HepG2 (cell line): ENCODE results near the gene RIPK3. TPM values are rescaled to one million over a fixed set of nuclear protein-coding genes. Genes with fewer than 3 reads are reported as not detected.

Source experiments
- CEBPZ ChIP-seq: IDR thresholded peaks from 2 replicates; pipeline ENCODE4 v1.6.1; 2012; ENCODE audit warnings: low read length, improper control_type of control experiment
- GABPB1 ChIP-seq: IDR thresholded peaks from 2 replicates; pipeline ENCODE4 v1.6.1; 2016; ENCODE audit warnings: mild to moderate bottlenecking, missing genetic modification reagents, moderate library complexity, missing compliant biosample characterization
- HDAC1 ChIP-seq: sonication (generic); formaldehyde crosslinking; IDR thresholded peaks from 2 replicates; pipeline ENCODE4 v1.5.1; 2020; ENCODE audit warnings: mild to moderate bottlenecking, missing genetic modification reagents
- HNRNPLL ChIP-seq: fragments of 200-400 bp; formaldehyde crosslinking; IDR thresholded peaks from 2 replicates; pipeline ENCODE4 v1.6.1; 2017; ENCODE audit warnings: mild to moderate bottlenecking, low read depth, low read length; ENCODE audit not compliant: poor library complexity, severe bottlenecking
- KLF15 ChIP-seq: sonication (generic); formaldehyde crosslinking; IDR thresholded peaks from 2 replicates; pipeline ENCODE4 v1.8.1; 2023; ENCODE audit warnings: borderline replicate concordance, mild to moderate bottlenecking, inconsistent platforms, missing genetic modification reagents, mixed read lengths
- NFIB ChIP-seq: sonication (generic); formaldehyde crosslinking; IDR thresholded peaks from 2 replicates; pipeline ENCODE4 v1.9.0; 2021; ENCODE audit warnings: missing genetic modification reagents, mild to moderate bottlenecking, borderline replicate concordance
- PAWR ChIP-seq: sonication (generic); formaldehyde crosslinking; IDR thresholded peaks from 2 replicates; pipeline ENCODE4 v1.4.0; 2020; ENCODE audit warnings: missing genetic modification reagents, mild to moderate bottlenecking, borderline replicate concordance
- SATB2 ChIP-seq: sonication (generic); formaldehyde crosslinking; IDR thresholded peaks from 2 replicates; pipeline ENCODE4 v1.5.0; 2020; ENCODE audit warnings: missing genetic modification reagents
- SMARCC2 ChIP-seq: fragments of 450-650 bp; IDR thresholded peaks from 2 replicates; pipeline ENCODE4 v1.6.1; 2017; ENCODE audit warnings: antibody characterized with exemption, mild to moderate bottlenecking
- SOX6 ChIP-seq, 2 experiments: fragments of 450-650 bp in 1 of 2; sonication (generic) in 1 of 2; formaldehyde crosslinking in 1 of 2; IDR thresholded peaks; 2 replicates each; pipeline versions ENCODE4 v1.4.0 to v1.6.1; 2017 to 2020; ENCODE audit warnings: antibody characterized with exemption in 1 of 2, mild to moderate bottlenecking in 1 of 2, missing genetic modification reagents in 1 of 2
- SRSF1 ChIP-seq: fragments of 200-400 bp; formaldehyde crosslinking; optimal IDR thresholded peaks from 2 replicates; pipeline ENCODE3; 2017; ENCODE audit warnings: mild to moderate bottlenecking, low read depth, low read length, moderate library complexity
- WIZ ChIP-seq: sonication (generic); formaldehyde crosslinking; IDR thresholded peaks from 2 replicates; pipeline ENCODE4 v1.5.1; 2020; ENCODE audit warnings: mild to moderate bottlenecking, missing genetic modification reagents
- ZBTB42 ChIP-seq: sonication (generic); formaldehyde crosslinking; IDR thresholded peaks from 2 replicates; pipeline ENCODE4 v1.5.0; 2020; ENCODE audit warnings: mild to moderate bottlenecking, missing genetic modification reagents
- ZBTB8A ChIP-seq: sonication (generic); formaldehyde crosslinking; IDR thresholded peaks from 2 replicates; pipeline ENCODE4 v1.4.0; 2020; ENCODE audit warnings: mild to moderate bottlenecking, low read depth, missing genetic modification reagents, borderline replicate concordance
- ZFP62 ChIP-seq: sonication (generic); formaldehyde crosslinking; IDR thresholded peaks from 2 replicates; pipeline ENCODE4 v1.4.0; 2020; ENCODE audit warnings: missing genetic modification reagents
- ZNF263 ChIP-seq: sonication (generic); formaldehyde crosslinking; IDR thresholded peaks from 2 replicates; pipeline ENCODE4 v1.4.0; 2020; ENCODE audit warnings: missing genetic modification reagents
- ZNF570 ChIP-seq: sonication (generic); formaldehyde crosslinking; IDR thresholded peaks from 2 replicates; pipeline ENCODE4 v1.4.0; 2020; ENCODE audit warnings: mild to moderate bottlenecking, missing genetic modification reagents, borderline replicate concordance
- ZNF607 ChIP-seq: sonication (generic); formaldehyde crosslinking; IDR thresholded peaks from 2 replicates; pipeline ENCODE4 v1.5.1; 2020; ENCODE audit warnings: missing genetic modification reagents, mild to moderate bottlenecking, borderline replicate concordance
- ZNF616 ChIP-seq: sonication (generic); formaldehyde crosslinking; IDR thresholded peaks from 2 replicates; pipeline ENCODE4 v1.5.0; 2020; ENCODE audit warnings: low read depth, mild to moderate bottlenecking, missing genetic modification reagents
- ZNF75D ChIP-seq: sonication (generic); formaldehyde crosslinking; IDR thresholded peaks from 2 replicates; pipeline ENCODE4 v1.8.1; 2023; ENCODE audit warnings: missing genetic modification reagents, mild to moderate bottlenecking, borderline replicate concordance
- ZNF850 ChIP-seq: sonication (generic); formaldehyde crosslinking; conservative IDR thresholded peaks from 2 replicates; pipeline ENCODE4 v1.9.0; 2021; ENCODE audit warnings: mild to moderate bottlenecking, missing genetic modification reagents
- polyA plus RNA-seq, 8 experiments: library from polyadenylated mRNA; depleted of rRNA in 3 of 8; stranded (reverse) in 7 of 8; unstranded in 1 of 8; fragments of >200 nt; fragmentation: Illumina TruSeq in 4 of 8; extraction: Trizol in 4 of 8; gene quantifications; 2 replicates each; pipeline versions ENCODE4 v1.2.1 to v1.2.3, GENCODE V29; 2011 to 2016; ENCODE audit warnings: low read depth in 4 of 8, missing spikeins in 1 of 8, mixed read lengths in 1 of 8; ENCODE audit not compliant: insufficient read depth in 1 of 8
- total RNA-seq, 5 experiments: library from RNA; depleted of rRNA; stranded (reverse); fragments of >200 nt; fragmentation: Illumina TruSeq; extraction: Trizol; gene quantifications; 2 replicates each; pipeline ENCODE4 v1.2.3, GENCODE V29; 2016; ENCODE audit warnings: low read depth in 1 of 5
- TF ChIP-seq, protein P1 (sequence below): IDR thresholded peaks from 2 replicates; pipeline ENCODE4 v1.6.1; 2018; ENCODE audit warnings: missing genetic modification reagents
- TF ChIP-seq, protein P2 (sequence below): sonication (generic); formaldehyde crosslinking; IDR thresholded peaks from 2 replicates; pipeline ENCODE4 v1.4.0; 2020; ENCODE audit warnings: missing genetic modification reagents

The RIPK3 gene
- total and polyA plus RNA-seq, 2 of the 13 experiments (the other 11 are each of a cell fraction or from before 2014, with no cell fraction given): not detected

- TF ChIP-seq, protein P1, sequence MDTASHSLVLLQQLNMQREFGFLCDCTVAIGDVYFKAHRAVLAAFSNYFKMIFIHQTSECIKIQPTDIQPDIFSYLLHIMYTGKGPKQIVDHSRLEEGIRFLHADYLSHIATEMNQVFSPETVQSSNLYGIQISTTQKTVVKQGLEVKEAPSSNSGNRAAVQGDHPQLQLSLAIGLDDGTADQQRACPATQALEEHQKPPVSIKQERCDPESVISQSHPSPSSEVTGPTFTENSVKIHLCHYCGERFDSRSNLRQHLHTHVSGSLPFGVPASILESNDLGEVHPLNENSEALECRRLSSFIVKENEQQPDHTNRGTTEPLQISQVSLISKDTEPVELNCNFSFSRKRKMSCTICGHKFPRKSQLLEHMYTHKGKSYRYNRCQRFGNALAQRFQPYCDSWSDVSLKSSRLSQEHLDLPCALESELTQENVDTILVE (CRISPR knock-in tag): no peak
- TF ChIP-seq ZNF75D (no peak), HNRNPLL (no peak), CEBPZ (no peak), KLF15 (no peak), ZNF616 (CRISPR knock-in tag) (0 out of 2 replicates have a peak, but pooled peaks have one; percentile 22), ZNF263 (CRISPR knock-in tag) (no peak), ZNF570 (no peak), ZNF607 (CRISPR knock-in tag) (no peak), ZNF850 (CRISPR knock-in tag) (no peak), HDAC1 (peak; percentile 43), GABPB1 (CRISPR knock-in tag) (0 out of 2 replicates have a peak, but pooled peaks have one; percentile 2), SRSF1 (no peak), SATB2 (no peak), SOX6 (IDR thresholded peaks at IDR 0.05) (no peak), SOX6 (CRISPR knock-in tag; IDR thresholded peaks at IDR 0.05) (no peak), ZBTB8A (no peak; the same call in 1 of the 2 replicates), SMARCC2 (no peak; the same call in 1 of the 2 replicates), PAWR (CRISPR knock-in tag) (no peak), ZBTB42 (CRISPR knock-in tag) (no peak), ZFP62 (CRISPR knock-in tag) (no peak), WIZ (CRISPR knock-in tag) (peak; percentile 69; the same call in 1 of the 2 replicates), NFIB (CRISPR knock-in tag) (no peak)
- TF ChIP-seq, protein P2, sequence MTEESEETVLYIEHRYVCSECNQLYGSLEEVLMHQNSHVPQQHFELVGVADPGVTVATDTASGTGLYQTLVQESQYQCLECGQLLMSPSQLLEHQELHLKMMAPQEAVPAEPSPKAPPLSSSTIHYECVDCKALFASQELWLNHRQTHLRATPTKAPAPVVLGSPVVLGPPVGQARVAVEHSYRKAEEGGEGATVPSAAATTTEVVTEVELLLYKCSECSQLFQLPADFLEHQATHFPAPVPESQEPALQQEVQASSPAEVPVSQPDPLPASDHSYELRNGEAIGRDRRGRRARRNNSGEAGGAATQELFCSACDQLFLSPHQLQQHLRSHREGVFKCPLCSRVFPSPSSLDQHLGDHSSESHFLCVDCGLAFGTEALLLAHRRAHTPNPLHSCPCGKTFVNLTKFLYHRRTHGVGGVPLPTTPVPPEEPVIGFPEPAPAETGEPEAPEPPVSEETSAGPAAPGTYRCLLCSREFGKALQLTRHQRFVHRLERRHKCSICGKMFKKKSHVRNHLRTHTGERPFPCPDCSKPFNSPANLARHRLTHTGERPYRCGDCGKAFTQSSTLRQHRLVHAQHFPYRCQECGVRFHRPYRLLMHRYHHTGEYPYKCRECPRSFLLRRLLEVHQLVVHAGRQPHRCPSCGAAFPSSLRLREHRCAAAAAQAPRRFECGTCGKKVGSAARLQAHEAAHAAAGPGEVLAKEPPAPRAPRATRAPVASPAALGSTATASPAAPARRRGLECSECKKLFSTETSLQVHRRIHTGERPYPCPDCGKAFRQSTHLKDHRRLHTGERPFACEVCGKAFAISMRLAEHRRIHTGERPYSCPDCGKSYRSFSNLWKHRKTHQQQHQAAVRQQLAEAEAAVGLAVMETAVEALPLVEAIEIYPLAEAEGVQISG (CRISPR knock-in tag): no peak
These were observed 42.4 kb downstream of the RIPK3 start (continued) for GRCh38 chr14:24297190-24297964.
